NCI-H460 (cell line): ENCODE results near the gene HSPB8. TPM values are rescaled to one million over a fixed set of nuclear protein-coding genes. Genes with fewer than 3 reads are reported as not detected.
"Not testable (repeated sequence)": the region's sequence is repeated elsewhere in the genome, so short reads cannot be mapped to it uniquely, and the experiment has no call there.

Source experiments
- DNase-seq: peaks from one replicate; pipeline ENCODE4 v3.0.0-alpha.2; 2016; ENCODE audit warnings: low read depth; ENCODE audit errors: extremely low read depth
- total RNA-seq: library from RNA; depleted of rRNA; stranded (reverse); fragments of >200 nt; shearing (Covaris generic); gene quantifications from 2 replicates; pipeline ENCODE4 v1.2.3, GENCODE V29; 2014

HSPB8 gene
- total RNA-seq, 1 experiment from 2014 or later: 35.8 TPM

DNA sequence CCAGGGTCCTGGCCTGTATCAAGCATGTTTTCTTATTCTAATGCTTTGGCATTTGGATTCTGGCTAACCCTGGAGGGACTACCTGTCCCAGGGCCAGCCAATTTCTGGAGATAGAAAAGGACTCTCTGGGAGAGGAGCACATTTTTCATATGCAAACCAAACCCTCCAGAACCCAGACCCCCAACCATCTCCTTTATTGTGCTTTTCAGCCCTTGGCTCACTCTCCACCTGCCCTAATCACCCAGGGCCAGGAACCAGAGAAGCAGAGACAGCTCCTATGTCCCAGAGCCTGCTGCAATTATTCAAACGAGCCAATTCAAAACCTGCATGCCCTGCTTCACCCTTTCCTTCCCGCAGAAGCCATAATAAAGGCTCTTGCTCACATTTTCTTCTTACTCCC lies 23.8 kb downstream of the HSPB8 start:
- no peak for DNase-seq

DNA sequence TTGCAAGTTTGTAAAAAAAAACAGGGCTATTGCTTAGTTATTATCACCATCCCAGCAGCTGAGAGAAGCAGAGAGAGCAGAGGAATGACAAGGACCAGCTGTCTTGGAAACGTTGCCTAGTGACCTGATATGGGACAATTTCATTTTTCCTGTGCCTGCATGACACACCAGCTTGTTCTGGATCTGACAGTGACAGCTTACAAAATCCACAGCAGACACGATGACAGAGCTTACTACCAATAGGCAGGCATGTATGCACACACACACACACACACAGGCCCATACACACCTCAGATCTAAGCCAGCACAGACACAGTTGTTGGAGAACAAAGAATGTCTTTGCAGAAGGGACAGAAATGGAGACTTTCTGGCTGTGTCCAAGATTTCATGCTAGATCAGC lies 25.4 kb downstream of the HSPB8 start:
- no peak for DNase-seq

DNA sequence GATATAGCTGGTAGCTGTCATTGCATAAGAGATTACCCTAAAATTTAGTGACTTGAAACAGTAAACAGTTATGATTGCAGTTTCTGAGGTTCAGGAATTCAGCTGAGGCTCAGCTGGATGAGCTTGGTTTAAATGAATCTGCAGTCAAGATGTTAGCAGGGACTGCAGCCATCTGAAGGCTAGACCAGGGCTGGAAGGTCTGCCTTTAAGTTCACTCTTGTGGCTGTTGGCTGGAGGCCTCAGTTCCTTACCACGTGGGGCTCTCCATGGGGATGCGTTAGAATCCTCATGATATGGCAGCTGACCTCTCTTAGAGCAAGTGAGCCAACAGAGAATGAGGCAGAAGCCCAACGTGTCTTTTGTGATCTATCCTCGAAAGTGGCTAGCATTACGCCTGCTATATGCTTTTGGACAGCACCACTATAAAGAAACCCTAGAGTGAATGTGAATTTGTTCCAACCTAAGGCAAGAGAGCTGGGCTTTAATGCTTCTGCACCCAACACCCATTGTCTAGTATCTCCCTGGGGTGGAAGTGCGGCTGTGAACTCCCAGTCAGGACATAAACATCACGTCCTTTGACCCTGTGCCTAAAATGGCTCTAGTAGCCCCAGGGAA lies 26.0 kb downstream of the HSPB8 start:
- DNase-seq: no peak

DNA sequence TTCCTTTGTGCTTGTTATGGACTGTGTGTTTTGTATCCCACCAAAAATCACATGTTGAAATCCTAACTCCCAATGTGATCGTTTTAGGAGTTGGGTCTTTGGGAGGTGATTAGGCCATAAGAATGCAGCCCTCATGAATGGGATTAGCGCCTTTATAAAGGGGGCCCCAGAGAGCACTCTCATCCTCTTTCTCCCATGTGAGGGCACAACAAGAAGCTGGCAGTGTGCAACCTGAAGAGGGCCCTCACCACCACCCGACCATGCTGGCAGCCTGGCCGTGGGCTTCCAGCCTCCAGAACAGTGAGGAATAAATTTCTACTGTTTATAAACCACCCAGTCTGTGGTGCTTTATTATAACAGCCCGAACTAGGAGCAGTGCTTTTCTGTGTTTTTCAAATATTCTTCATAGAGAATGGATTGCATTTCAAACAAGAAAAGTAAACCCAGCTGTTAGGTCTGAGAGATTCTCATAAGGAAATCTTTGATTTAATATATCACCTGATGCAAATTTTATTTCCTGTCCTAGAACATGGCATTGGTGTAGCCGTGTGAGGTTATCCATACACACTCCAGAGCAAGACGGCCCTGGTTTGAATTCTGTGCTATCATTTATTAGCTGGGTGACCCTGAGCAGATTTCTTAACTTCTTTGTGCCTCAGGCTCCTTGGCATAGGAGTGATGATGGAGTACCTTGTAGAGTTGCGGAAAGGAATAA lies 27.8 kb downstream of the HSPB8 start:
- DNase-seq: no peak

DNA sequence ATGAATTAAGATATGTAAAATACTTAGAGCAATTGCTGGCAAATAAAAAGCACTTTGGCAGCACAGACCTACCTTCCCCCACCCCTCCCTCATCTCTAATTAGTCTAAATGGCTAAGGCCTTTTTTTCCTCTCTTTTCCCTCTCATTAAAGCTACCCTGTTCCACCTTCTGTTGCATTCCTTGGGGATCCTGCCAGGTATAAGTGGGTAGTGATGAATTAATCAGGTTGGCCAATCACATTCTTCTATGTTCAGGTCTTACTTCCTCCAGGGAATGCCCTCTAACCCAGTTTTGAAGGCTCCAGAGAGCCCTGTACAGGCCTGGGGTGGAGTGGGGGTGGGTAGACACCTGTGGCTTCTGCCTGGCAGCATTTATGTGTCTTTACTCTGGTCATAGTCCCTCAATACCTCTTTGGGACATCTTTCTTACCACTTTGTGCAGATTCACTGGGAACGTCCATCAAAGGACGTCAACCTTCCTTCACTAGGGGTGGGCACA lies 28.4 kb downstream of the HSPB8 start:
- DNase-seq: no peak

DNA sequence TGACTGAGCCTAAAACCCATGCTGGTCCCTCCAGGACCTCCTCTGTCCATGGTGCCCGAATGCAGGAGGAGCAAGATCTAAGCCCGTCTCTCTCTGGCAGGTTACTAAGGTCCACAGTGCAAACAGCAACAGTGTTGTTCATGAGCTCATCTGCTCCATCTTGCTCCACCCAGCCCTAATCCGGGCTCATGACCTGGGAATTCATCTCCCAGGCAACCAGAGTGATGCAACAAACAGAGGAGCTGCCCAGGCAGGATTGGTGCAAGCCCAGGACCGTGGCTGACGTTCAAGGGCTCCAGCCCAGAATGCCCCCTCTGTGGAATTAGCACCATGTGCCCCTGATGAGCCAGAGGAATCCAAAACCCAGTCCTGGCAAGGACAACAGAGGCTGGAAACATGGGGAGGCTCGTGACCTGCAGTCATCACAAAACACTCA lies 29.9 kb downstream of the HSPB8 start:
- peak; percentile 20 for DNase-seq

DNA sequence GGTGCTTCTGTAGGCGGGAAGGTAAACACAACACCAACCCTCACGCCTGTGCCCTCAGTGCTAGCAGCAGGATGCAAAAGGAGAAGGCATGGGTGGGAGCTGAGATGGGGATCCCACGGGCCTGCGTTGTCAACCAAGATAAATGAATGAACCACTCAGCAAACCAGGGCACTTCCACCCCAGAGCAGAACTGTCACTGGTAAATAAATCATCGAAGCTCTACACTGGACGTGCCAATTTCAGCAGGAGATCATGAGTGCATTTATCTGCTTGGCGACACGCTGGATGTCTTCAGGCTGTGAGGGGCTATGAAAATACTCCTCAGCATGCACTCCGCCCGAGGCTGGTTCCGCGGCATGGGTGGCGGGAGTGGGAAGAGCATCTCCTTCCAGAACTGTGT lies 33.2 kb downstream of the HSPB8 start:
- no peak for DNase-seq

DNA sequence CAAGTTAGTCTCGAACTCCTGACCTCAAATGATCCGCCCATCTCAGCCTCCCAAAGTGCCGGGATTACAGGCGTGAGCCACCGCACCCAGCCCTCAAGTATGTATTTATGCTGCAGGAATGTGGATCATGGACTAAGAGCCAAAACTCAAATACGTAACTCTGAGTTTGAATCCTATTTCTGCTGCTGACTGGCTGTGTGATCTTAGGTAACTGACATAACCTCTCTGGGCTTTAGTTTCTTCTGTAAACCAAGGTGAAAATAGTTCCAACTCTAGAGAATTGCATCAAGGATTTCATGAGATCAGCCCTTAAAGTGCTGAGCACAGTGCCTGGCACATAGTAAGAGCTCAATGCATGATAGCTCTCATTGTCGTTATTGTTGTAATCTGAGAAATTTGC lies 37.4 kb downstream of the HSPB8 start:
- DNase-seq: no peak

DNA sequence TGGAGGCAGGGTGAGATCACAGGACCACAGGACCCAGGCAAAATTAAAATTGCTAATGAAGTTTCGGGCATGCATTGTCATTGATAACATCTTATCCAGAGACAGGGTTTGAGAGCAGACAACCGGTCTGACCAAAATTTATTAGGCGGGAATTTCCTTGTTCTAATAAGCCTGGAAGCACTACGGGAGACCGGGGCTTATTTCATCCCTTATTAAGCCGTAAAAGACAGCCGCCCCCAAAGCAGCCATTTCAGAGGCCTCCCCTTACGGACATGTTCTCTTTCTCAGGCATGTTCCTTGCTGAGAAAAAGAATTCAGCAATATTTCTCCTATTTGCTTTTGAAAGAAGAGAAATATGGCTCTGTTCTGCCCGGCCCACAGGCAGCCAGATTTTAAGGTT lies 40.1 kb downstream of the HSPB8 start:
- not testable (repeated sequence) for DNase-seq

DNA sequence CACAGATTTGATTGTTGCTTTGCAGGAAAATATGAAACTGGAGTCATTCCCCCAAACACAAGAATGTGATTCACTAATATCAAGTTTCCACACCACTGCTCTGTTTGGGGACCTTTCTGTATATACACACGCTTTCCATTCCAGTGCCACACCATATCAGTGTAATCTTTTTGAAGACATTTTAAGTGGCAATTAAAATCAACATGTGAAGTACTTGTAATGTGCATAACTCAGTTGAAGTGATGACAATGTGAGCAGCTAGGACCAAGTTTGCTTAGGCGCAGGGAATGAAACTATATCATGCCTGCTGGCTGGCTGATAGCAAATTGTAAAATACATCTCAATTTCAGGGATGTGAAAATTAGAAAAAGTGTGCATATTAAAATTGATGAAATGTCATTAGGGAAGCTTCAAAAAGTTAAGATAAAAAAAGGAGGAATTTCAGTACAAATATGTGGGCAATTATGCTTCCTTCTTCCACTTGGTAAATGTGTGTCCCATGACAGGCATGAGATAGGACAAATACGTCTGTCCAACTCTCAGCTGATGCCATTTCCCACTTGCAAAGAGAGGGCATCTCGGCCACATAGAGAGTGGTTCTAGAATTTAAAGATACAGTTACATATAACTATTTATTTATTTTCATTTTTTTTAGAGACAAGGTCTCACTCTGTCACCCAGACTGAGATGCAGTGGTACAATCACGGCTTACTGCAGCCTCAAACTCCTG lies 43.7 kb downstream of the HSPB8 start:
- no peak for DNase-seq

DNA sequence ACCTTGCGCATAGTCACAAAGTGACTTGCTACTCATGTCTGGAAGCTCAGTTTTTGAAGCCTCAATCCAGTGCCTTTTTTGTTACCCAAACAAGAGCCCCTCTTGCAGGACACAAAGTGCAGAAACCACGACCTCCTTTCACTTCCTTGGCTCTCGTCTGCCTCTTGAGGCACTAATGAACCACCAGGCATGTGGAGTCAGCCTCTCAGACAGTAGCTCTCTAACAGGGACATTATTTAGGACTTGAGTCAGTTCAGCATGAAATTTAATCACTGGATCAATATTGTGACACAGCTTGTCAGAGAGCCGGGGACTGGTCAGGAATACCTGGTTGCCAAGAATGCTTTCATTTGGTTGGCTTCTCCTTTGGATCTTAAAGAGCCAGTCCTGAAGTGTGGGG lies 46.7 kb downstream of the HSPB8 start:
- DNase-seq: no peak

DNA sequence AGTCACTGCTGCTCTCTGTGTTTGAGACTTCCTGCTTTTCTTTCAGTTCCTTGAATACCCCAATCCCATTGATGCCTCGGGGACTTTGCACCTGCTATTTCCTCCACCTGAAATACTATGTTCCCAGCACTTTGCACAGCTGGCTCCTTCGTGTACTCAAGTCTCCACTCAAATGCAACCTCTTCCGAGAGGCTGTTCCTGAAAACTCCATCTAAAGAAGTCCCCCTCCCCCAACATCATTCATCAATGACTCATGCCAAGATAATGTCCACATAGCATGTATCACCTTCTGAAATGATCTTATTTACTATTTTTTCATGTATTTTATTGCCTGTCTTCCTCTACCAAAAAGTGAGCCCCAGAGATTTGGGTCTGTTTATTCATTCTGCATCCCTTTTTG lies 48.6 kb downstream of the HSPB8 start:
- no peak for DNase-seq

DNA sequence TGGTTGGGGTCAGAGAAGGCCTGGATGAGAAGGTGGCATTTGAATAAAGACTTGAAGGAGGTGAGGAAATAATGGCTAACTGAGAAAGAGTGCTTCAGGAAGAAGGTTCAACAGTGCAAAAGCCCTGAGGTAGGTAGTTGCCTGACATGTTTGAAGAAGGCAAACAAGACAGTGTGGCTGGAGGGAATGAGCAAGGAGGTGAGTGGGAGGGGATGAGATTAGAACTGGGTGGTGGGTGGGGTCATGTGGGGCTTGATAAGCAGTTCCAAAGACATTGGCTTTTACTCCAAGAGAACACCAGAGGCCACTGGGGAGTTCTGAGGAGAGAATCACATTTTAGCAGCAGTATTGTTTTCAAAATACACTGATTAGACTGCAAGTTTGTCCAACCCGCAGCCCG lies 50.5 kb downstream of the HSPB8 start:
- DNase-seq: no peak

DNA sequence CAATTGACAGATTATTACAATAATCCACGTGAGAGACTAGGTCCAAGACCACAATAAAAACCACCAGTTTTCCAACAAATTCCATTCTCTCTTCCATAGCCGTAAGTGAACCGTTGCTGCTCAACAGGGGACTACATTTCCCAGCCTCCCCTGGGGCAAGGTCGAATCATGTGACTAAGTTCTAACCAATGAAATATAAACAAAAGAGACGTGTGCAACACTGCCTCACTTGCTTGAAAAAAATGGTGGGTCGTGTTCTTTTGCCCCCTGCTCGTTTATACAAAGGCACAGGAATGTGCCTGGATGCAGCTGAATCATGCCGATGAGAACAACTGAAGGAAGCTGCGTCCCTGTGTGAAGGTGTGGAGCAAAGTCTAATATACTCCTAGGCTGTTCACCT lies 51.1 kb downstream of the HSPB8 start:
- DNase-seq: peak; percentile 27

DNA sequence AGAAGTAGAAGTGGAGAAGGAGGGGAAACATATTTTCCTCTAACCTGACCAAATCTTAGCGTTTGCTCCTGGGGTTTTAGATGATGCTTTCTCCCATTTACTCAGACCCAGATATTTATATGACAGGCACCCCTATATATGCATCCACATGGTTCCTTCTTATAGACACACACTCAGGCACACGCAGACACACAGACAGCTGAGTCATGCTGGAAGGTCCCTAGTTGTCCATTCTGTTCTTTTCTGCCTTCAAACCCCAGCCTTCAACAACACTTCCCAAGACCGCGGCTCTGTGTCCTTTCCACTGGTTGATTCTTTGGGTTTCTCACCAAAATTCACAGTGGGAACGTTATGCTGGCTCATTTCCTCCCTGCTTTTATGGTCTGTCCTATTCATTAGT lies 52.1 kb downstream of the HSPB8 start:
- DNase-seq: no peak

DNA sequence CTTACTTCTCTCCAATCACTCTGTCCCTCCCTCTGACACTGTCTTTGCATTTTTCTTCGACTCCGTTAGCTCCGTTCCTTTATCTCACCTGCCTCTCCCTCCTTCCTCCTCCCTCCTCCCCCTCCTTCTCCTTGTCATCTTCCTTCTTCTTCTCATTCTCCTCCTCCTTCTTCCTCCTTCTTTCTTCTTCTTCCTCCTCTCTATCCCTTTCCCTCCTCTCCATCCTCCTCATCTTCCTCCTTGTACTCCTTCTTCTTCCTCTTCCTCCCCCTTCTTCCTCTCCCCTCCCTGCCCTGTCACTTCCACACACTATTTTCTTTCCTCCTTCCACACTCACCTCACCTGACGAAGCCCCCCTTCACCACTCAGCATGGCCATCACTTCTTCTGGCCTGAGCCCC lies 53.0 kb downstream of the HSPB8 start:
- DNase-seq: no peak

DNA sequence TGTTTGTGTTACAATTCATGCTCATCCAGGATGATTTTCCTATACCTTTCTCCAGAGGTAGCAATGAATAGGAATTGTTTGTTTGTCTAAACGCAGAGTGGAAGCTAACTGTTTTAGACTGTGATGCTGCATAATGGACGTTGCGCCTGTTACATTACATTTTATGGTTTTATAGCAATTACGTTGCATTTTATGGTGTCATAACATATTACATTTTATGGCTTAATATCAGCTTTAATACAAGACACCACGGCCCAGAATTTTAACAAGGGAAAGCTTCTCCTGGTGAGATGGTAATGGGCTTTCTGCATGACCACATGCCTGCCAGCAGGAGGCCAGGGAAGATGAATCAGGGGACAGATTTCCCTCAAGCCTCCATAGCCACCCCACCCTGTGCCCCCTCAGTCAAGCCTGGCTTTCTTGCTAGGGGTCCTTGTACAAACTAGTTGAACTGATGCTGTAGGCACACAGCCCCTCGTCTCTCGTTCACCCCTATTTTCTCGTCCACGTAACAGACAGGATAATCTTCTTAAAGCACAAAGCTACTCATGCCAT lies 56.5 kb downstream of the HSPB8 start:
- DNase-seq: no peak

DNA sequence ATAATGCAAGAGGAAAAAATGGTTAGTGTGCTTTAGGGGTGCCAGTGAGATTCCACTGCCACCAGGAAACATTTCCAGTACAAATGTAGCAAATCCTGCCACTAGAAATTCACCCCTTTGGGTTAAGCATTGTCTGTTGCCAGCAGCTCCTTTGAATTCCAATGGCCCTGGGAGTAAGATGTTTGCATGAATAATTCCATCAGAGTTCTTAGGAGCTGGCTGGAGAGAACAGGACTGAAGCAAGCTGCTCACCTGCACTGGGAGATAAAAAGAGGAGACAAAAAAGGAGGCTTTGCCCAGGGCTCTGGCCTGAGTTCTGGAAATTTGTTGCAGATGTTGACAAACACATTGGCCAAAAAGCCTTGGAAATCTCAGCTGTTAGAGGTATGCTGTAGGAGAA lies 57.6 kb downstream of the HSPB8 start:
- DNase-seq: no peak

DNA sequence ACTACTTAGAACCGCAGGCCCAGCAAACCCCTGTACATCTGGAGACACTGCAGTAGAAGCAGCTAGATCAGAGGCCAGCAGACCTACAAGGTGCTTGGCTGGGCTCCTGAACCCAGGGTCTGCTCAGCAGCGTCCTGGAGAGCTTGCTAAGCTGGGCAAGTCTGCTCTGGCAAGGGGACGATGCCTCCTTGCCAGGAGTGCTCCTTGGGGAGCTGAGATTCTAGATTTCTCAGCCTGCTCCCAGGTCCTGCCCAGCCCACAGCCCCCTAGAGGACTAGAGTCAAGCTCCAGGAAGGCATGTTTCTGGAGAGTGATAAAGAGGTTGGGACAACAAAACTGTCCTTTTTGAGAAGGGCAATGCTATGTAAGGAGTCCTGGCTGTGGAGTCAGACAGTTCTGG lies 60.3 kb downstream of the HSPB8 start:
- no peak for DNase-seq

DNA sequence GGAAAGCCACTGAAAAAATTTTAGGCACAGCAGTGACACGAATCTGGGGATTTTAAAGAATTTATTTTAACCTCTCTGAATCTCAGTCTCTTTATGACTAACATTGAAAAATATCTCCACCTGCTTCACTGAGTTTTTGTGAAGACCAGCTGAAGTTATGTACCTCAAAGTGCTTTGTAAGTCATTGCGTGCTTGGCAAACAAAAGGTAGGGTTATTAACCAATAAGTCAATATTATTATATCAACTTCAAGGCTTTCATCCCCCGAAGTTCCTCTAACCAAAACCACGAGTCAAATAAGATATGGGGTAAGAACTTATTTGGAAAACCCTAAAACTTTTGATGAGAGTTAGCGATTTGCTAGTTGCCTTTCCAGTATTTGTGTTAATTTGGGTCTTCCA lies 62.3 kb downstream of the HSPB8 start:
- no peak for DNase-seq

DNA sequence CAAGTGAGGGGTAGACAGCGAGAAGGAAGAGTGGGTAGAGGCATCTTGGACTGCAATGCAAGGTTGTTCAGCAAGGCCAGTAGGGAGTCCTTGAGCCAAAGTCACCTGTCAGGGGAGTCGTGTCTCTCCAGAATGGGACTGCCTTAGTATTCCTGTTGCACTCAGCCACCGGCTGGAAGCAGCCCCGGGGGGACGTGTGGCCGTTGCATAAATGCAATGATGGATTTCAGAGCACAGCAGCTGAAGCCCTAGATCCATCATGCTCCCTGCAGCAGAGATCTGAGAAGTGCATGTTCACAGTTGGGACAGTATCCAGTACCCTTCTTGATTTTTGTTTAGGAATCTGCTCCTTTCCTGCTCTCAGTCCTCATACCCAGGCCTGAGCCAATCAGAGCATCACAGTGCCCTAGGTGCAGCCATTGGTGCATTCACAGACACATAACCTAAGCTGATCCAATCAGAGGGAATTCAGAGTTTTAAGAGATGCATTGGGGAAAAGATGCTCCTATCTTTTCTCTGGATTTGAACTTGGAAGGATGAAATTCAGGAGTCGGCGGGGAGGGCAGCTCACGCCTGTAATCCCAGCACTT lies 62.9 kb downstream of the HSPB8 start:
- DNase-seq: no peak
